ENCODE measurements around the gene MAJIN.

Gene MAJIN

GRCh38 chr11:64909653-64910343, 62.1 kb downstream of the MAJIN start:
- no peak for DNase-seq

DNA sequence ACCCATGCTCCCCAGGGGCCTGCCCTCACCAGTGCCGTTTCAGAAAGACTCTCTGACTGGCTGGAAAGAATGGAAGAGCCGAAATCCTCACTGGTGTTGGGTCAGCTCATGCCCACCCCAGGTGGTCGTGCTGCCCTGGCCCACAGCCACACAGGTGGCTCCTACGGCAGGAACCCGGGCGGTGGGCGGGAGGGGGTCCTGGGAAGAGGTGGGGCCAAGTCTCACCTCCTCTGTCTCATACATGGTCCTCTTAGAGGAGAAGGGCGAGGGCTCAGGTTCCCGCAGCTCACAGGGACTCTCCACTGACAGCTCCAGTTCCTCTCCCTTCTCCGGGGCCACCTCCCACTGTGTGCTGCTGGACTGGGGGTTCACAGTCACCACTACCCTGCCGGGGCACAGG, 63.1 kb downstream of the MAJIN start:
- no peak for DNase-seq

- no peak for DNase-seq
Measured at GRCh38 chr11:64906314-64906635, 65.6 kb downstream of the MAJIN start.

- DNase-seq: no peak
Measured at GRCh38 chr11:64905516-64906313, 66.2 kb downstream of the MAJIN start.

- no peak for DNase-seq
Measured at GRCh38 chr11:64903291-64903833, 68.5 kb downstream of the MAJIN start.

- no peak for DNase-seq
Measured at GRCh38 chr11:64902102-64902900, 69.6 kb downstream of the MAJIN start.

- no peak for DNase-seq
Measured at GRCh38 chr11:64900774-64901173, 71.1 kb downstream of the MAJIN start.

DNA sequence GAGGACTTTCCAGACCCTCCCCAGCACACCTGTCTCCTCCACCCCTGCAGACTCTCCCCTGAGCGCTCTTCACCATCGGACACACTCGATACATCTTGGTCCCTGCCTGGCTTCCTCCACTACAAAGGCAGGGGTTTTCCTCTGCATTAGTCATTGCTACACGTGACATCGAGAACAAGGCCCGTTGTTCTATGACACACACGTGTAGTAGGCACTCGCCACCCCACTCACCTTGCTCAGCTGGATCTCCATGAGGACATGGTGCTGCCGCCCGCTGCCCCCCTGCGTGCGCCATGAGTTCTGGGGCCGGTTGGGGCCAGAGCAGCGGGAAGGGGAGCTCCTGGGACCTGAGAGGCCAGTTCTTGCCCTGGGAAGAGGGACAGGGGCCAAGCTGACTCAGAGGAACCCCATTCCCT, 71.6 kb downstream of the MAJIN start:
- DNase-seq: no peak

GRCh38 chr11:64898541-64898940, 73.4 kb downstream of the MAJIN start:
- DNase-seq: no peak

DNA sequence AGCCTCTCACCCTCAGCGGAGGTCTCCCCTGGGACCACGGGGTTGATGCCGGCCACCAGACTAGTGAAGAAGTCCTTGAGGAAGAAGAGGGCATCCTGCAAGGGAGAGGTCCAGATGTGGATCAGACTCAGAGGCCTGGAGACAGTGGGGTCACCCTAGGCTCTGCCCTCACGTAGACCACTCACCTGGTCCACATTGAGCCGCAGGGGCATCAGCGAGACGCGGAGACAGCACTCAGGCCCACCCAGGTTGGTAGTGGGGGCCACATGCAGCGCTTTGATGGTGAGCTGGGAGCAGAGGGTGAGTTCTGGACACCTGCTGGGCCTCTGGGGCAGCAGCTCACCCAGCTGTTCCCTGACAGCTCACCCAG, 73.8 kb downstream of the MAJIN start:
- no peak for DNase-seq

GRCh38 chr11:64897381-64898075, 74.4 kb downstream of the MAJIN start:
- no peak for DNase-seq

- no peak for DNase-seq
Measured at GRCh38 chr11:64896448-64897022, 75.4 kb downstream of the MAJIN start.

DNA sequence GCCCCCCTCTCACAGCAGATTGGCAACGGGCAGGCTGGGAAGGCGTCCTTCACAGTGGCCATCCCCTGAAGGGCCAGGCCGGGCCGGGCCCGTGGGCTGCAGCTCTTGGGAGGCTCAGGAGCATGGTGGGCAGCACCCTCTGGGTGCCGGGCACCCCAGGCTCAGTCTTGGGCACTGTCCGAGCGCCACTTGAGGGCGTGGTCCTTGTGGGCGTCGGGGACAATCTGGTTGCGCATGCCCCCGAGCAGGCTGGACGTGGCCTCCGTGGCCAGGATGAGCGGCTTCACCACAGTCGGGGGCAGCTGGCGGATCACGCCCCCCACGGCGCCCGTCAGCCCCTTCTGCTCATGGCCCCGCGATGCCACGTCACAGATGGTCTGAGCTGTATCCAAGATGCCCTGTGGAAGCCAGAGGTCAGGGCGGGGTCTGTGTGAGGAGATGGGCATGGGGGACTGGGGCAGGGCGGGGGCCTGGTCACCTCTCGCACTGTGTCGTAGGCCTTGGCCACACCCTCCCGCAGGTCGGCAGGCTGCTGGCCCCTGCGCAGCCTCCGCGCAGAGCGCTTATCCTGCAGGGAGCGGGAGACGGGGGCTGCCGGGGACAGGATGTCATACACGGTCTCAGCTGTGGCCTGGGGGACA, 77.0 kb downstream of the MAJIN start:
- DNase-seq: no peak

- DNase-seq: peak; percentile 62
Measured at GRCh38 chr11:64894070-64894811, 77.7 kb downstream of the MAJIN start.

GRCh38 chr11:64893194-64894069, 78.5 kb downstream of the MAJIN start:
- no peak for DNase-seq

DNA sequence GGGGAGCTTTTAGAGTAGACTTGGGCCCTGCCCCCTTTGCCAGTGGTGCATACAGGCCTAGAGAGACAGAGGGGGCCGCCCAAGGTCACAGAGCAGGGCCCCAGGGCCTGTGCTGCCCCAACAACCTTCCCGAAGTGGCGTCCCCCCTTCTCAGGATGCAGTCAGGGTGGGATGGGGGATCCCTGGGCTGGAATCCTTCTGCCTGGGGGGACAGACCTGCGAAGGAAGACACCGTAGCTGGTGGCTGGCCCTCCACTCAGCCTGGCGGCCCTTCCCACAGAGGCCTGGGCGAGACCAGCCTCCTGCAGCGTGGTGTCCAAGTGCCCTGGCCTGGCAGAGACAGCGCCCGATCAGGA, 79.1 kb downstream of the MAJIN start:
- no peak for DNase-seq

DNA sequence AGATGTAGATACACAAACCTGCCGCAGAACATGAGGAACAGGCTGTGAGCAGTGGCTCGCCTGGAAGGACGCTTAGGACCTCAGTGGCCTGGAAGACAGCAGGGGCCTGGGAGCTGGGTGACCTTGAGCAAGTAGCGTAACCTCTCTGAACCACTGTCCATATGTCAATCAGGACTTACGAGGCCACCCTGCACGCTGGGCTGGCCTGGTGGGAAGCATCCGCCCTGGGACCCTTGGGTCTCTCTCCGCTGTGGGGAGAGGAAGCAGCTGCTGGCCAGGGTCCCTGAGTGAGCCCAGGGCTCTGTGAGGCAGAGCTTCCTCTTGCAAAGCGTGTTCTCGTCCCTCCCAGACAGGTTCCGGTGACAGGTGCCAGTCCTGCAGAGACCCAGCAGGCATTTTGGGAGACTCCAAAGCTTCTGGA, 79.5 kb downstream of the MAJIN start:
- DNase-seq: no peak

DNA sequence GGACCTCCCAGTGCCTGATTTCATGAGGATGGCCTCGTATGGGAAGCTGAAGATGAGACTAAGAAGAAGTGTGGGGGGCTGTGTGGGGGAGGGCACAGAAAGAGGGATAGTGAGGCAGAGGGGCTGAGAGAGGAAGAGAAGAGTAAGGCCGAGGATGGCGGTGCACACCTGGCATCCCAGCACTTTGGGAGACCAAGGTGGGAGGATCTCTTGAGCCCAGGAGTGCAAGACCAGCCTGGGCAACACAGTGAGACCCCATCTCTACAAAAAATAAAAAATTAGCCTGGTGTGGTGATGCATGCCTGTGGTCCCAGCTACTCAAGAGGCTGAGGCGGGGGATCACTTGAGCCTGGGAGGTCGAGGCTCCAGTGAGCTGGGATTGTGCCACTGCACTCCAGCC, 80.0 kb downstream of the MAJIN start:
- no peak for DNase-seq

GRCh38 chr11:64891215-64891848, 80.6 kb downstream of the MAJIN start:
- DNase-seq: no peak

- DNase-seq: no peak
Measured at GRCh38 chr11:64890522-64890939, 81.4 kb downstream of the MAJIN start.
